Heart left ventricle (tissue), 16 donors: ENCODE results near the gene ZFYVE21. TPM values are rescaled to one million over a fixed set of nuclear protein-coding genes. Genes with fewer than 3 reads are reported as not detected.
A peak's percentile ranks its signal among the peaks of the same experiment; 100 is the strongest.

ENCODE experiments used
- ATAC-seq, 4 donors: fragments of 200-7000 bp; cut with Tn5 transposase; one replicate each; pipeline ENCODE4 v1.9.1; 2020 to 2022; ENCODE audit warnings: moderate library complexity in 4 of 4, mild to moderate bottlenecking in 3 of 4, moderate number of reproducible peaks in 1 of 4
- DNase-seq, 5 donors: peaks; one replicate each; pipeline ENCODE4 v3.0.0-alpha.2; 2020
- H3K27ac ChIP-seq, 12 donors: fragments of 200-600 bp; sonication (generic) in 4 of 12; one replicate each; pipeline versions ENCODE4 v1.5.0 to v1.8.0; 2016 to 2022; ENCODE audit warnings: mild to moderate bottlenecking in 2 of 12
- H3K27me3 ChIP-seq, 9 donors: fragments of 200-600 bp; sonication (generic) in 2 of 9; one replicate each; pipeline versions ENCODE4 v1.5.1 to v1.8.0; 2016 to 2022; ENCODE audit warnings: mild to moderate bottlenecking in 3 of 9
- H3K36me3 ChIP-seq, 9 donors: fragments of 200-600 bp; sonication (generic) in 2 of 9; one replicate each; pipeline versions ENCODE4 v1.5.0 to v1.8.0; 2018 to 2022; ENCODE audit warnings: mild to moderate bottlenecking in 2 of 9
- H3K4me1 ChIP-seq, 12 donors: fragments of 200-600 bp; sonication (generic) in 4 of 12; one replicate each; pipeline versions ENCODE4 v1.5.0 to v1.8.0; 2016 to 2022; ENCODE audit warnings: mild to moderate bottlenecking in 3 of 12
- H3K4me3 ChIP-seq, 12 donors: fragments of 200-600 bp; sonication (generic) in 4 of 12; one replicate each; pipeline versions ENCODE4 v1.5.0 to v1.8.0; 2017 to 2022; ENCODE audit warnings: mild to moderate bottlenecking in 9 of 12, moderate library complexity in 4 of 12
- H3K9me3 ChIP-seq, 12 donors: fragments of 200-600 bp; sonication (generic) in 4 of 12; one replicate each; pipeline versions ENCODE4 v1.5.0 to v1.8.0; 2016 to 2022; ENCODE audit warnings: mild to moderate bottlenecking in 1 of 12
- POLR2A ChIP-seq, 2 donors: fragments of 450-650 bp; IDR thresholded peaks; one replicate each; pipeline ENCODE4 v1.6.1; 2017; ENCODE audit warnings: antibody characterized with exemption in 2 of 2, mild to moderate bottlenecking in 2 of 2, moderate library complexity in 2 of 2
- WGBS, 4 donors: extraction: QIAGEN DNeasy Blood & Tissue Kit in 2 of 4; methylation state at CpG; one replicate each; pipeline versions ENCODE4 v1.1.5 to v1.1.7; 2013 to 2018; 5-methylcytosine and 5-hydroxymethylcytosine counted together
- intact Hi-C, 10 donors: fragments of 100-400 bp; cut with DNase I; formaldehyde crosslinking; loops; one replicate each; pipeline versions ENCODE4 v1.11.1 to v1.14.2; 2022
- polyA plus RNA-seq, 2 donors: library from polyadenylated mRNA; stranded (reverse); fragments of 200-250 nt; gene quantifications; one replicate each; pipeline ENCODE4 v1.2.3, GENCODE V29; 2013
- total RNA-seq, 9 donors: library from RNA; depleted of rRNA in 2 of 9; stranded (reverse); fragments of >200 nt in 2 of 9; fragmentation: NEBNext Ultra II Directional in 3 of 9; extraction: Animal tissue kit (Norgen Biotek cat#: 25700) in 3 of 9; gene quantifications; one replicate each; pipeline versions ENCODE4 v1.1.0 to v1.2.4, GENCODE V29; 2016 to 2023
- TF ChIP-seq, protein P1 (sequence below), 12 donors: fragments of 200-600 bp; sonication (generic) in 4 of 12; IDR thresholded peaks; one replicate each; pipeline versions ENCODE4 v1.5.0 to v1.8.0; 2018 to 2022; ENCODE audit warnings: antibody characterized with exemption in 12 of 12, mild to moderate bottlenecking in 5 of 12
- donor health status: ischemic (EF 13 %, LVEDD 7.1; RV severe dilation, severe dysfunction).
- donor health status: healthy with polysubstance abuse.
- donor health status: DM: no; HTN: yes; CAD: no.
- donor health status: DM: no; HTN: no; CAD: no.
- donor health status: ischemic (EF 25% LVEDD 6.9; RV normal size, moderate dysfunction).
- donor health status: ischemic (EF 25% LVEDD 5.7; RV mildly dilated, moderate dysfunction).
- donor health status: healthy.
- donor health status: DM: yes; HTN: yes; CAD: no.
- donor health status: ischemic (EF 35%, LVEDD 5.7; RV mildly dilated, moderate dysfunction).
- donor health status: nonischemic (EF 11% LVEDD 7.7; RV severe dilation, severe dysfunction).
- donor health status: DM: yes; HTN: yes; CAD: no.
- donor health status: PGD.
- donor health status: ischemic (EF 29% LVEDD 5.4; RV normal size, mild dysfunction).
- donor health status: nonischemic (EF 23%, LVEDD 6.1; RV moderate dilation, normal function).

The ZFYVE21 gene
- total and polyA plus RNA-seq, 11 donors, result 44.1 to 86.1 (median 52.5) TPM

DNA sequence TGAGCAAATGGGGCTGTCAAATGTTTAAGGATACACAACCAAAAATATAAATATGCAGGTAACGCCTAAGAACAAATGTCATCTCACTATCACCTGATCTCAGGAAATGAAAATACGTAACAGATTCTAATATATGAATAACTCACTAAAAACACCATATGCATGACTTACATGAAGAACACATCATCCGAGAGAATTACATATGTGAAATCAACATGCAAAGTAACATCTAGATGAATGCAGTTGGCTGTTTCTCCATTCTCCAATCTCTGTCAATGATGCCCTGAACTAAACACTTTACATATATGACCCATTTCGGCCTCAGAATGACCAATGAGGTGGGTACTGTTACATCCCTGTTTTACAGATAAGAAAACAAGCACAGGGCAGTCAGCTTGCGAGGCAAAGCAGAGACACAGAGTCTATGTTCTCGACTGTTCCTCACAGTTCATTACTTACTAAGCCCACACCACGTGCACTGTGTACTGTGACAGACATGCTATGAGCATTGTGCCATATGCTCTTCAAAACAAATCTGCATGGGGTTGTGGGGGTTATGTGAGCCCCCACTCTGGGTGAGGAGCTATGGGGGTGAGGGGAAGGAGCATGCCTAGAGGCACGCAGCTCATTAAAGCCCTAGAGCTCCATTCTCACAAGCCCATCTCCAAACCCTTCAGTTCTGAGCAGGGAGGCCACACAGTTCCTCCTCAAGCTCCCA is 42.6 kb downstream of the ZFYVE21 start:
- Histone ChIP-seq H3K27ac (no peak overlapping the region), H3K4me3 (no peak overlapping the region), H3K4me1 (peaks cover 0 to 5% (median 2%) of the 10 kb centered on the region in 12 donors), H3K9me3 (no peaks in the 10 kb centered on the region), H3K27me3 (no peaks in the 10 kb centered on the region), H3K36me3 (peaks cover 0 to 55% (median 13%) of the 10 kb centered on the region in 9 donors)
- intact Hi-C loops, result no loop called here
- WGBS, 4 donors, result 91 to 94% (median 93%) methylated on average over 8 of the region's 8 CpGs
- TF ChIP-seq POLR2A (IDR thresholded peaks at IDR 0.05), result no peak
- TF ChIP-seq, protein P1, sequence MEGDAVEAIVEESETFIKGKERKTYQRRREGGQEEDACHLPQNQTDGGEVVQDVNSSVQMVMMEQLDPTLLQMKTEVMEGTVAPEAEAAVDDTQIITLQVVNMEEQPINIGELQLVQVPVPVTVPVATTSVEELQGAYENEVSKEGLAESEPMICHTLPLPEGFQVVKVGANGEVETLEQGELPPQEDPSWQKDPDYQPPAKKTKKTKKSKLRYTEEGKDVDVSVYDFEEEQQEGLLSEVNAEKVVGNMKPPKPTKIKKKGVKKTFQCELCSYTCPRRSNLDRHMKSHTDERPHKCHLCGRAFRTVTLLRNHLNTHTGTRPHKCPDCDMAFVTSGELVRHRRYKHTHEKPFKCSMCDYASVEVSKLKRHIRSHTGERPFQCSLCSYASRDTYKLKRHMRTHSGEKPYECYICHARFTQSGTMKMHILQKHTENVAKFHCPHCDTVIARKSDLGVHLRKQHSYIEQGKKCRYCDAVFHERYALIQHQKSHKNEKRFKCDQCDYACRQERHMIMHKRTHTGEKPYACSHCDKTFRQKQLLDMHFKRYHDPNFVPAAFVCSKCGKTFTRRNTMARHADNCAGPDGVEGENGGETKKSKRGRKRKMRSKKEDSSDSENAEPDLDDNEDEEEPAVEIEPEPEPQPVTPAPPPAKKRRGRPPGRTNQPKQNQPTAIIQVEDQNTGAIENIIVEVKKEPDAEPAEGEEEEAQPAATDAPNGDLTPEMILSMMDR (IDR thresholded peaks at IDR 0.05), result no peak
- ATAC-seq (peak in 2 of 4 donors; percentile 18 to 39), DNase-seq (no peak)

DNA sequence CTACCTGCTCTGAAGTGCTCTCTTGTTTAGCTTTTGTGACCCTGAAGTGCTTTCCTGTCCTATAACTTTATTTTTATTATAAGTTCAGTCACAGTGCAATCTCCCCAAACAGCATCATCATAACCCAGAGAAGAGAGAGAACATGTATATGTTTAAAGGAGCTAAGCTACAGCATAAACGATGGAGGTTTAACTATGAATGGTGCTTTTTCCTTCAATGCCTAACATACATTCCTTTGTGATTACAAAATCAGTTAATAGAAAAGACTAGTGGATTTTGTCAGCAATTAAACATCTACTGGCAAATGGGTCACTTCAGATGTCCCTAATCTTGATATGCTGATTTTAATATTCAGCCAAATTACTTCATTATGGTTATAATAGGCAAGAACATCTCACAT is 46.4 kb downstream of the ZFYVE21 start:
- intact Hi-C loops, result no loop called here
- Histone ChIP-seq H3K36me3 (peaks cover 0 to 41% (median 13%) of the 10 kb centered on the region in 9 donors), H3K9me3 (no peaks in the 10 kb centered on the region), H3K27ac (no peak overlapping the region), H3K4me3 (no peak overlapping the region), H3K4me1 (peaks cover 0 to 15% (median 2%) of the 10 kb centered on the region in 12 donors), H3K27me3 (no peaks in the 10 kb centered on the region)
- 47 to 78% (median 63%) methylated on average over 1 of the region's 1 CpG for WGBS, 4 donors
- TF ChIP-seq POLR2A (IDR thresholded peaks at IDR 0.05), result no peak
- TF ChIP-seq, protein P1 (IDR thresholded peaks at IDR 0.05), result no peak
- ATAC-seq (no peak), DNase-seq (no peak)

DNA sequence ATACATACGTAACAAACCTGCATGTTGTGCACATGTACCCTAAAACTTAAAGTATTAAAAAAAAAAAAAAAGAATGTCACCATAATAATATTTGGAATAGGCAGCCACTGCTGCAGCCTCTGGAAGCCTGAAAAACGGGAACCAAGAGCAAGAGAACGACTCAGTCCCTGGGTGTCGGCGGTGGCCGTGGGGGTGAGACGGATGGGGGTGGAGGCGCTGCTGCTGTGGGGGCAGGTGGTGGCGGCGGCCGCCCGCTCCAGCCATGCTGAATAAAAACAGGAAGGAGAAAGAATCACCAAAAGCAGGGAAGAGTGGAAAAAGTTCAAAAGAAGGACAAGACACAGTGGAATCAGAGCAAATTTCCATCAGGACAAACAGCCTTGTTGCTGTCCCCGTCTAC is 46.9 kb downstream of the ZFYVE21 start:
- DNase-seq (no peak), ATAC-seq (no peak)
- H3K36me3 ChIP-seq, result peaks cover 0 to 36% (median 9%) of the 10 kb centered on the region in 9 donors
- 89 to 94% (median 90%) methylated on average over 13 of the region's 13 CpGs for WGBS, 4 donors
- TF ChIP-seq POLR2A (IDR thresholded peaks at IDR 0.05), result no peak
- no peak overlapping the region for H3K4me3 ChIP-seq
- intact Hi-C loops, result no loop called here
- no peaks in the 10 kb centered on the region for H3K27me3 ChIP-seq
- H3K27ac ChIP-seq, result no peak overlapping the region
- peaks cover 0 to 12% (median 3%) of the 10 kb centered on the region in 12 donors for H3K4me1 ChIP-seq
- no peaks in the 10 kb centered on the region for H3K9me3 ChIP-seq

DNA sequence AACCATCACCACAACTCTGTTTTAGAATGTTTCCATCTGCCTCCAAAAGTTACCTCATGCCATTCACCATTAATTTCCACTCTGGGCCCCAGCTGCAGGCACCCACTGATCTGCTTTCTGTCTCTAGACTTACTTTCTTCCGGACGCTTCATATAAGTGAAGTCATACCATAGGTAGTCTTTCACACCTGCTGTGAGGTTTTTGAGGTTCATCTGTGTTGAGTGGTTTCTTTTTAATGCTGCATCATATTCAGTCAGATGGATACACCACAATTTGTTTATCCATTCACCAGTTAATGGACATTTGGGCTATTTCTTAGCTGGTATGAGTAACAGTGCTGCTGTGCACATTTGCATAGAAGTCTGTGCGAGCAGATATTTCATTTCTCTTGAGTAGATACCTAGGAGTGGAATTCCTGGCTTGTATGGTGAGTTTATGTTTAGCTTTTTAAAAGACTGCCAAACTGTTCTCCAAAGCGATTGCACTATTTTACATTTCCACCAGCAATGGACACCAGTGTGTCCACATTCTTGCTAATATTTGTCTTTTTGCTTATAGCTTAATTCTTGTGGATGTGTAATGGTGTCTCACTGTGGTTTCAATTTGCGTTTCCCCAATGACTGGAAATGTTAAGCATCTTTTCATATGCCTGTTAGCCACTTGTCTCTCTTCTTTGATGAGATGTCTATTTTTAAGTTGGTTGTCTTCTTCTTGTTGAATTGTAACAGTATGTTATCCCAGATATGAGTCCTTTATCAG is 48.3 kb downstream of the ZFYVE21 start:
- no peaks in the 10 kb centered on the region for H3K27me3 ChIP-seq
- DNase-seq (no peak), ATAC-seq (no peak)
- H3K4me3 ChIP-seq, result no peak overlapping the region
- no peak for TF ChIP-seq POLR2A (IDR thresholded peaks at IDR 0.05)
- TF ChIP-seq, protein P1 (IDR thresholded peaks at IDR 0.05), result no peak
- peaks cover 0 to 11% (median 2%) of the 10 kb centered on the region in 12 donors for H3K4me1 ChIP-seq
- no peak overlapping the region for H3K27ac ChIP-seq
- no peaks in the 10 kb centered on the region for H3K9me3 ChIP-seq
- WGBS, 4 donors, result 68 to 82% (median 77%) methylated on average over 5 of the region's 5 CpGs
- intact Hi-C loops, result no loop called here
- H3K36me3 ChIP-seq, result peaks cover 0 to 35% (median 9%) of the 10 kb centered on the region in 9 donors
